ENCODE results near the gene FBXO36.

GRCh38 chr2:230011617-230012016 lies 89.3 kb downstream of the FBXO36 start:
- TF ChIP-seq IRF2 (CRISPR knock-in tag; IDR thresholded peaks at IDR 0.05): no peak
- no peak for TF ChIP-seq CTCF (CRISPR knock-in tag; IDR thresholded peaks at IDR 0.05)
- no peak for TF ChIP-seq TCF12 (IDR thresholded peaks at IDR 0.05)
- TF ChIP-seq TCF12 (CRISPR knock-in tag; IDR thresholded peaks at IDR 0.05): no peak
- no peak for TF ChIP-seq POLR2AphosphoS5 (IDR thresholded peaks at IDR 0.05; ENCODE audit: low read depth, low read length)
- no peak for TF ChIP-seq CHD4 (IDR thresholded peaks at IDR 0.05; ENCODE audit: borderline replicate concordance, low read length)
- TF ChIP-seq JUND (CRISPR knock-in tag; IDR thresholded peaks at IDR 0.05): no peak
- no peak for TF ChIP-seq FOSL1 (CRISPR knock-in tag; IDR thresholded peaks at IDR 0.05; ENCODE audit: borderline replicate concordance)

Data from HepG2 (cell line).